ENCODE measurements around the gene HK3.

Gene HK3

GRCh38 chr5:176899296-176899891, at the start of gene HK3:
Gene HK3, minus strand, starts transcription at chr5:176899346. Its CDS starts 3,187 bp downstream, at chr5:176896159.
- no peak for DNase-seq

DNA sequence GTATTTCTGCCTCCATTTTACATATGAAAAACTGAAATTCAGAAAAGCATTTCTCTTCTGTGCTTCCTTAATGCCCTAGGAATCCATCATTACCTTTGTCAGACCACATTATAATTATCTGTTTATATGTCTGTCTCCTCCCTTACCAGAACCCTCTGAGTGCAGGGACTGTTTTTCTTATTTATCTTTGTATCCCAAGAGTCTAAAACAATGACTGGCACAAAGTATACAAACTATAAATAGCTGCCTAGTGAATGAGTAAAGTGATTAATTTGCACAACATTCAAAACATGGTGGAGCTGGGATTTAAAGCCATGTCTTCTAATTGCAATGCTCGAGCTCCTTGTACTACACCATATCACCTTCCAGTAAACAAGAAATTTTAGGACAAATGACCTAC, 49.3 kb upstream of the HK3 start:
- no peak for DNase-seq

- DNase-seq, result no peak
Measured at GRCh38 chr5:176947847-176948246, 48.7 kb upstream of the HK3 start.

DNA sequence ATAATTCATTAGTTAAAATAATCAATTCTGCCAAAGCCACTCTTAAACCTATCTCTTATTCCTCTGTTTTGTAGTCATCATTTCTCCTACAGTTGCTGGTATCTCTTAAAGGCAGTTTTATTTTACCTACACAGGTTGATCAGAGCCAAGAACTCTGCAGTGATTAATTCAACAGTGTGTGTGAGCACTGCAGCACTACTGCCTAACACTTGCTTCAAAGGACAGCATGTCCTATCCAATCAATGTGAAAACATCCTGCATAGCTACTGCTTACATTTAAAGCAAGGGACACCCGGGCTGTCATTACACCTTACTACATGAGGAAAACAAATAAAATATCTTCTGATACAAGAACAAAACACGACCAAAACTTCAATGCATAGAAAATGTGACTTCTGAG, 45.1 kb upstream of the HK3 start:
- DNase-seq, result no peak

GRCh38 chr5:176943816-176944215, 44.7 kb upstream of the HK3 start:
- no peak for DNase-seq

DNA sequence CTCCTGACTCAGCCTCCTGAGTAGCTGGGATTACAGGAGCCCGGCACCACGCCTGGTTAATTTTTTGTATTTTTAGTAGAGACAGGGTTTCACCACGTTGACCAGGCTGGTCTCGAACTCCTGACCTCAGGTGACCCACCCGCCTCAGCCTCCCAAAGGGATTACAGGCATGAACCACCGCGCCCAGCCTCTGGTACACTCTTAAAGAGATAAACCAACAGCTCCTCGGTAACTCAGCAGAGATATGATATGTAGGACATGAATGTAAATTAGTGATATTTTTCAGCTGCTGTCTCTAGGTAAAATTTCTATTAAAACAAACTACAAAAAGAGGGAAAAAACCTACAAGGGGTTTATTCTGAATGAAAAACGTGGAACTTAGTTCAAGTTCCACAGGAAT, 42.8 kb upstream of the HK3 start:
- no peak for DNase-seq

DNA sequence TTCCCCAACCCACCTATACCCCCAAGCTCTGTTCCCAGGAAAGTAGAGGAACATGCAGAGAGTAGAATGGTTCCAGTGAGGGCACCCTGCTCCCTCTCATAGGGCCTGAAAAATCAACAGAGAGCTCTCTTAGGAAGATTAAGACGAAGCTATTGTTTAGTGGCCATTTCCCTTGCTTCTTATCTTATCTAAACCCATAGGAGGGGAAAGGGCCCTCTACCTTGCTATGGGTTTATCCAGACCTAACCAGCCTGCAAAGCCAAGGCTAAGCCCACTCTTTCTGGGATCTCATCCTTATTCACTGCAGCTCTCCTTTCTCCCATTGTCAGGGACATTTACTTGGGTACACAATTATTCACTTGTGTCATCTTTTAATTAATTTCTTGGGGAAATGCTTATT, 39.3 kb upstream of the HK3 start:
- no peak for DNase-seq

- DNase-seq, result no peak
Measured at GRCh38 chr5:176935017-176935416, 35.9 kb upstream of the HK3 start.

- no peak for DNase-seq
Measured at GRCh38 chr5:176934309-176934930, 35.3 kb upstream of the HK3 start.

- no peak for DNase-seq
Measured at GRCh38 chr5:176929654-176930053, 30.5 kb upstream of the HK3 start.

- no peak for DNase-seq
Measured at GRCh38 chr5:176927562-176927961, 28.4 kb upstream of the HK3 start.

DNA sequence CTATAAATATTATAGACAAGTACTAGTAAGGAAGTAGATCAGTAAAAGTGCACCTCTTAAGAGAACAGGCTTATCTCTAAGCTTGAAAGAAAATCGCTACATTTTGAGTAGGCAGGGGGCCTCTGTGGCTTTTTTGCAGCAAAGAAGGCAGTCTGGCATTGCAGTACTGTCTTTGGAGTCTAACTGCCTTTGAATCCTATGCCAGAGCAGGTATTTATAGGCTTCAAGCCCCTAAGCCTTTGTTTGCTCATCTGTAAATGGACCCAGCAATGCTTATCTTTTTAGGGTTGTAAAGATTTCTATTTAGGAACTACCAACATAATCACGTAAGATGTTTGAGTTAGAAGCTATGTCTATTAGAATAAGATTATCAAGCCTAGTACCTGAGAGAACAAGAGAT, 23.7 kb upstream of the HK3 start:
- no peak for DNase-seq

DNA sequence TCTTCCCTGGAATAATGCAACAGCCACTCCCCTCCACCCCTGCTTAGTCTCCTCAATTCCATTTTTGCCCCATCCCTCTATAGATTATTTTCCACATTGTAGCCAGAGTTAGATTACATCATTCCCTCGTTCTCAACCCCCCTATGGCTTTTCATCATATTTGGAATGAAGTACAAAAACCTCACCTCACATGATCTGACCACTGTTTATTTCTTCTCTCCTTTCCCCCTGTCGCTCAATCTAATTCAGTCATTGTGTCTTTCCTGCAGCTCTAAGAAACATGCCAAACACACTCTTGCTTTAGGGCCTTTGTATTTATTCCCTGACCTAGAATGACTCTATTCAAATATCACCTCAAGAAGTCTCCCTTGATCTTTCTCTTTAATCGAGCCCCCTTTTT, 22.6 kb upstream of the HK3 start:
- DNase-seq, result no peak

DNA sequence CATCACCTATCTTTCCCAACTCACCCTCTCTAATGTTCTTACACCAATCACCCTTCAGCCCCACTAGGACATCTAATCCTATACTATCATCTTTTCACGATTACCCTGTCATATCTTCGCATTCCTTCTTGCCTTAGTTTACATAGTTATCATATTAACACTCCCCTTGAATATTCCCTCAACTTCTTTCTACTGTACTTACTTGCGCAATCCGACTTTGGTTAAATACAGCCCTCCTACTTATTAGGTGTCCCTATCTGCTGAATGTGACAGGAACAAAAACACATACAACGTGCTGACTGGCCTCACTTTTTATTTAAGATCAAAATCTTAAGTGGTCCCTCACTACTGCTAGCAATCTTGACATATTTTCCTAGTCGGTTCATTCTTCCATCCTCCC, 19.5 kb upstream of the HK3 start:
- DNase-seq, result no peak

DNA sequence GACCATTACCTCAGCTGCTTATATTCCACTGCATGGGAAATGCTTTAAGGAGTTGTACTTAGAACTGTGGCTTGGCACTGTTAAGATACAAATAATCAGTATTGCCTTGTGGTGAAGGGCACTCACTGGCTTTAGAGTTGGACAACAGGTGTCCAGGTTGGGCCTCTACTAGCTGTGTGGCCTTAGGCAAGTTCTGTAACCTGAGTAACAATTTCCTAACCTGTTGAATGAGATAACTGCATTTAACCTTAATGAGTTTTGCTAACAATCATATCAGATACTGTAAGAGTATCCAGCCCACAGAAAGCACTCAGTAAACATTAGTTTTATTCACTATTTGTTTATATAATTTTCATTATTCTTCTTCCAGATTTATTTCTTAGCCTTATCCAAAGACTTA, 17.2 kb upstream of the HK3 start:
- no peak for DNase-seq

GRCh38 chr5:176915906-176916305, 16.8 kb upstream of the HK3 start:
- no peak for DNase-seq

GRCh38 chr5:176912115-176912514, 13.0 kb upstream of the HK3 start:
- no peak for DNase-seq

- DNase-seq, result no peak
Measured at GRCh38 chr5:176908675-176909368, 9.7 kb upstream of the HK3 start.

GRCh38 chr5:176906796-176907195, 7.7 kb upstream of the HK3 start:
- no peak for DNase-seq

GRCh38 chr5:176906126-176906525, 7.0 kb upstream of the HK3 start:
- no peak for DNase-seq

GRCh38 chr5:176904276-176904675, 5.1 kb upstream of the HK3 start:
- DNase-seq, result no peak

DNA sequence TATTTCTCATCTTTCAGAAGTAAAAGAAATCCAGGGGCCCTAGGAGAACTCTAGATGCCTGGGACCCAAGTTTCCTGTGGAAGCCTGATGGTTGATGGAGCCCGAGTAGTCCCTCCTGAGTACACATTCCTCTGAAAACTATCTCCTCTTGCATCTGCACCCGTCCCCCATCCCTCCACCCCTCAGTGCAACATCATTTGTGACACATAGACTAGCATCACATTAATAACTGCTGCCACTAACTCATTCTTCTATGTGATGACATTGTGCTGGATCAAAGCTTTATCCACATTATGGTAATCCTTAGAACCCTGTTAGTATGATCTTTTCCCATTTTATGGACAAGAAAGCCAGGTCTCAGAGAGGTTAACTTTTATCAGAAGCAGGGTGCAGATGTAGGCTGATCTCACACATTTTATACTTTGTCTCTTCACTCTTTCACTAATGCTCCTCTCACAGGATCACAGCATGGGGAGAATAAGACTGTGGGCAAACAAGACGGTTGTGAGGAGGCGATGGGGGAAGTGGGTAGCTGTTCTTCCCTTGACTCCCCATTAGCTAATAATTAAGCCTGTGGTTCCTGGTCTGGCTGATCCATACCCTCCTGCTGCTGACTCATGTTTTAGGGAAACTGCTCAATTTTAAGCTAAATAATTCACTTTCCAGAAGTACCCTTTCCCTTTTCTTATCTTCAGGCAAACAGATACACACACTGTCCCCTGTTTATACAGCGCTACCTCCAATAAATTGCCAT, 3.9 kb upstream of the HK3 start:
- no peak for DNase-seq

GRCh38 chr5:176902102-176902814, 3.1 kb upstream of the HK3 start:
- DNase-seq, result no peak
